Breast epithelium (tissue), 4 donors: ENCODE results near the gene GSG1. TPM values are rescaled to one million over a fixed set of nuclear protein-coding genes. Genes with fewer than 3 reads are reported as not detected.

ENCODE experiments used
- DNase-seq, 2 donors: peaks; one replicate each; pipeline ENCODE4 v3.0.0-alpha.2; 2019; ENCODE audit warnings: low spot score in 2 of 2
- H3K27ac ChIP-seq, 2 donors: fragments of 200-600 bp; sonication (generic) in 1 of 2; one replicate each; pipeline ENCODE4 v1.5.1; 2016 to 2019; ENCODE audit warnings: mild to moderate bottlenecking in 1 of 2
- H3K27me3 ChIP-seq, 2 donors: fragments of 200-600 bp; sonication (generic) in 1 of 2; one replicate each; pipeline versions ENCODE4 v1.5.1 to v1.6.0; 2017 to 2019; ENCODE audit warnings: control low read depth in 1 of 2, mild to moderate bottlenecking in 1 of 2
- H3K36me3 ChIP-seq: fragments of 200-600 bp; one replicate; pipeline ENCODE4 v1.5.1; 2019
- H3K4me1 ChIP-seq, 2 donors: fragments of 200-600 bp; sonication (generic); one replicate each; pipeline ENCODE4 v1.5.1; 2016 to 2019; ENCODE audit warnings: control low read depth in 1 of 2
- H3K4me3 ChIP-seq, 3 donors: fragments of 200-600 bp; sonication (generic); 1 replicate in 2 of 3; 2 replicates in 1 of 3; pipeline ENCODE4 v1.5.1; 2016 to 2019; ENCODE audit warnings: mild to moderate bottlenecking in 3 of 3, moderate library complexity in 2 of 3
- H3K9me3 ChIP-seq, 2 donors: fragments of 200-600 bp; sonication (generic) in 1 of 2; one replicate each; pipeline ENCODE4 v1.5.1; 2016 to 2019; ENCODE audit warnings: control low read depth in 1 of 2
- CTCF ChIP-seq, 3 donors: fragments of 450-650 bp; IDR thresholded peaks; one replicate each; pipeline ENCODE4 v1.5.1; 2016 to 2017; ENCODE audit warnings: antibody characterized with exemption in 3 of 3, mild to moderate bottlenecking in 3 of 3, moderate library complexity in 3 of 3
- POLR2A ChIP-seq: fragments of 450-650 bp; IDR thresholded peaks from one replicate; pipeline ENCODE4 v1.6.1; 2016; ENCODE audit warnings: antibody characterized with exemption, mild to moderate bottlenecking, moderate library complexity
- POLR2AphosphoS5 ChIP-seq, 3 donors: sonication (generic); formaldehyde crosslinking; IDR thresholded peaks; one replicate each; pipeline ENCODE4 v1.6.1; 2017; ENCODE audit warnings: antibody characterized with exemption in 3 of 3
- intact Hi-C: fragments of 100-400 bp; cut with DNase I; formaldehyde crosslinking; loops from one replicate; pipeline ENCODE4 v1.15.1; 2023; ENCODE audit warnings: low total_unique reads
- total RNA-seq, 3 donors: library from RNA; depleted of rRNA; stranded (reverse); fragments of >200 nt; gene quantifications; one replicate each; pipeline ENCODE4 v1.1.0, GENCODE V29; 2016

The GSG1 gene
- total RNA-seq, 3 donors from 2014 or later: not detected

GRCh38 chr12:13073173-13073572 is 30.3 kb downstream of the GSG1 start:
- DNase-seq: no peak
- Histone ChIP-seq H3K27me3 (no peaks in the 10 kb centered on the region), H3K4me3 (no peak overlapping the region), H3K9me3 (no peaks in the 10 kb centered on the region), H3K36me3 (no peaks in the 10 kb centered on the region), H3K4me1 (no peaks in the 10 kb centered on the region), H3K27ac (no peak overlapping the region)
- intact Hi-C loops: no loop called here
- TF ChIP-seq POLR2AphosphoS5 (IDR thresholded peaks at IDR 0.05) (no peak), POLR2A (no peak), CTCF (IDR thresholded peaks at IDR 0.05) (no peak)

DNA sequence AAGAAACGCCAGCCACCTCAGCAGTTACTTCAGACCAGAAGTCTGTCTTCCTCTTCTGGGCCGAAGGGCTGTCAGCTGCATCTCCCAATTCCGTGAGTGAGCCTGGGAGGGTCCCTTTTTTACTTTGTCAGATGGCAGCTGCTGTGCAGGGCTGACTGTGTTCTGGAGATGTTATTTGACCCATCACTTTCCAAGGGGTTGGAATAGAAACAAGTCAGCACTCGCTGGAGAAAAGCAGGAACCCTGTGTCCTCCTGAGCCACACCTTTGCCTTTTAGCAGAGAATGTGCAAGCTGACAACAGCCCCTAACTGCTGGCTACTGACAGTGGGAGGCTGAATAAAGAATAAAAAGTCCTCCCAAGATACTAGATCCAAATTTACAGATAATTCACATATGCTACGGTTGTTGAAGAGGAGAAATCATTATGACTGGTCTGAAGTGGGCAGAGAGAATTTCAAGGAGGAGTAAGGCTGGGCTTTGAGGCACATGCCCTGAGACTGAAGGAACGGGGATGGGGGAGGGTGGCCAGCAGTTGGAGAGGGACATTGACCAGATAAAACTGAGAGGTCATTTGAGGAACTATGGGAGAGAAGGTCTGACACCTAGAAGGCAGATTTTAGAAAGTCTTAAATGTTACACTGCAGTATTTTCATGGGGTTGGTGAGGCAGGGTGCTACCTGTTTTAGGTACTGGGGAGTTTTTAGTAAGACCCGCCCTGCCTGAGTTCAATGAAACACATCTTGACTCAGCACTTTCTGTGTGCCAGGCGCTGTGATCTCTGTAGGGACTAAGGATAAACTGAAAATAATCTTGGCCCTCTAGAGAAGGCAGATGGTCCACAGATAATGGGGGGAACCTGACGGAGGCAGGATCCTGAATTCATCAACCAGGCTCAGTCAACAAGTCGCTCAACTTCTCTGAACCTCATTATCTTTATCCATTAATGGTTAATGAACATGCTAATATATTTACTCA is 31.9 kb downstream of the GSG1 start:
- TF ChIP-seq POLR2A: no peak
- no peak for TF ChIP-seq POLR2AphosphoS5 (IDR thresholded peaks at IDR 0.05)
- TF ChIP-seq CTCF (IDR thresholded peaks at IDR 0.05): no peak
- Histone ChIP-seq H3K4me3 (no peak overlapping the region), H3K4me1 (no peaks in the 10 kb centered on the region), H3K9me3 (no peaks in the 10 kb centered on the region), H3K27me3 (no peaks in the 10 kb centered on the region), H3K27ac (no peak overlapping the region), H3K36me3 (no peaks in the 10 kb centered on the region)
- no peak for DNase-seq
- intact Hi-C loops: no loop called here

- no peaks in the 10 kb centered on the region for H3K36me3 ChIP-seq
- H3K27ac ChIP-seq: no peak overlapping the region
- intact Hi-C loops: no loop called here
- TF ChIP-seq CTCF (IDR thresholded peaks at IDR 0.05): no peak
- TF ChIP-seq POLR2AphosphoS5 (IDR thresholded peaks at IDR 0.05): no peak
- TF ChIP-seq POLR2A: no peak
- H3K9me3 ChIP-seq: no peaks in the 10 kb centered on the region
- H3K4me3 ChIP-seq: no peak overlapping the region
- no peaks in the 10 kb centered on the region for H3K4me1 ChIP-seq
- no peak for DNase-seq
- H3K27me3 ChIP-seq: no peaks in the 10 kb centered on the region
Measured at GRCh38 chr12:13069380-13069779, 34.1 kb downstream of the GSG1 start.

- DNase-seq: no peak
- TF ChIP-seq CTCF (IDR thresholded peaks at IDR 0.05) (no peak), POLR2A (no peak), POLR2AphosphoS5 (IDR thresholded peaks at IDR 0.05) (no peak)
Measured at GRCh38 chr12:13067322-13067721, 36.1 kb downstream of the GSG1 start.

GRCh38 chr12:13066459-13066858 is 37.0 kb downstream of the GSG1 start:
- intact Hi-C loops: no loop called here
- Histone ChIP-seq H3K4me1 (no peaks in the 10 kb centered on the region), H3K9me3 (no peaks in the 10 kb centered on the region), H3K27me3 (no peaks in the 10 kb centered on the region), H3K27ac (no peak overlapping the region), H3K4me3 (no peak overlapping the region), H3K36me3 (no peaks in the 10 kb centered on the region)
- TF ChIP-seq POLR2AphosphoS5 (IDR thresholded peaks at IDR 0.05) (no peak), POLR2A (no peak), CTCF (IDR thresholded peaks at IDR 0.05) (no peak)
- no peak for DNase-seq

More at GRCh38 chr12:13067322-13067721, 36.1 kb downstream of the GSG1 start:
- Histone ChIP-seq H3K27me3 (no peaks in the 10 kb centered on the region), H3K4me3 (no peak overlapping the region), H3K9me3 (no peaks in the 10 kb centered on the region), H3K36me3 (no peaks in the 10 kb centered on the region), H3K4me1 (no peaks in the 10 kb centered on the region), H3K27ac (no peak overlapping the region)
- intact Hi-C loops: no loop called here
